ENCODE data around the gene FGF5. TPM values are rescaled to one million over a fixed set of nuclear protein-coding genes. Genes with fewer than 3 reads are reported as not detected.
"Not testable (repeated sequence)": the region's sequence is repeated elsewhere in the genome, so short reads cannot be mapped to it uniquely, and the experiment has no call there.

Gene FGF5
- total RNA-seq, 1 experiment from 2014 or later = not detected

DNA sequence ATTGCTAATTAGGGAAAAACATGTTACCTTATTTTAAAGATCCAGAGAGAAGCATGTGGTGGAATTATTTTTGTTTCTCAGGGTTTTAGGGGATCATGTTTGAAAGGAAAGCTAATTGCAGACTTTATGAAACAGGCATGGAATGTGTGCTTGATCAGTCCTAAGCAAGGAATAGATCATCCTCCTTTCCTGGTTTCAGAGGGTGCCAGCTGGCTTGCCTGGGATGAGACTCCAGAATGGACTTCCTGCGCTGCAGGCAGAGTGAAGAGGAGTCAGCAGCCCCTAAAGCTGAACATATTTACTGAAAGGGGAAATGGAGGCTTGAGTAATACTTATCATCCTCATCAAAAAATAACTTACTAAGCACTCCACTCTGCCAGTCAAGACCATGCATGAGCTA, 13.3 kb downstream of the FGF5 start:
- ATAC-seq = no peak
- ChIA-PET CTCF (no interaction called here), POLR2A (no interaction called here), RAD21 (ENCODE audit: low non-redundant PET in 1 of 2, low total read pairs in 2 of 2, uncharacterized antibody in 2 of 2, unreplicated experiment in 2 of 2) (no interaction called here)
- peaks cover 48% of the 10 kb centered on the region for H3K27me3 ChIP-seq (ENCODE audit: insufficient read depth, low read length)
- no peak overlapping the region for H3K9ac ChIP-seq (ENCODE audit: low read length)
- H3K9me3 ChIP-seq (ENCODE audit: control insufficient read depth in 1 of 2, insufficient read depth in 1 of 2, low read depth in 1 of 2, low read length in 2 of 2) = no peaks in the 10 kb centered on the region
- no peaks in the 10 kb centered on the region for H4K20me1 ChIP-seq (ENCODE audit: insufficient read depth)
- H3K36me3 ChIP-seq (ENCODE audit: control insufficient read depth in 1 of 2, insufficient read depth in 2 of 2, low read length in 2 of 2) = no peaks in the 10 kb centered on the region
- H3K9me2 ChIP-seq (ENCODE audit: insufficient read depth) = no peaks in the 10 kb centered on the region
- no peak overlapping the region for H3K4me2 ChIP-seq (ENCODE audit: low read length)
- intact Hi-C loops (cut with micrococcal nuclease) = no loop called here
- H3K4me3 ChIP-seq (replicated peaks in 1 of 2; ENCODE audit: low read depth in 1 of 2, low read length in 2 of 2) = no peak overlapping the region
- H3K79me2 ChIP-seq (ENCODE audit: insufficient read depth, low read length) = no peaks in the 10 kb centered on the region
- no peak overlapping the region for H2AFZ ChIP-seq (ENCODE audit: low read depth, low read length, poor library complexity, severe bottlenecking)
- TF ChIP-seq SP1 (IDR thresholded peaks at IDR 0.05; ENCODE audit: low read depth) (no peak), EZH2phosphoT487 (IDR thresholded peaks at IDR 0.05; ENCODE audit: borderline replicate concordance) (no peak), POLR2A (IDR thresholded peaks at IDR 0.05; ENCODE audit: borderline replicate concordance, extremely low read depth, insufficient read depth, insufficient read length) (no peak), ZFX (IDR thresholded peaks at IDR 0.05) (no peak), FOSL1 (IDR thresholded peaks at IDR 0.05; ENCODE audit: low read depth) (no peak), SIN3A (IDR thresholded peaks at IDR 0.05; ENCODE audit: low read depth) (no peak), POLR2AphosphoS5 (IDR thresholded peaks at IDR 0.05; ENCODE audit: low read depth, low read length) (no peak), EGR1 (IDR thresholded peaks at IDR 0.05; ENCODE audit: low read depth) (no peak), TCF7L2 (IDR thresholded peaks at IDR 0.05; ENCODE audit: borderline replicate concordance, extremely low read depth, insufficient read depth, insufficient read length) (no peak), YY1 (IDR thresholded peaks at IDR 0.05; ENCODE audit: extremely low read depth, insufficient replicate concordance, low read depth, low read length) (no peak)
- TF ChIP-seq, protein P1, sequence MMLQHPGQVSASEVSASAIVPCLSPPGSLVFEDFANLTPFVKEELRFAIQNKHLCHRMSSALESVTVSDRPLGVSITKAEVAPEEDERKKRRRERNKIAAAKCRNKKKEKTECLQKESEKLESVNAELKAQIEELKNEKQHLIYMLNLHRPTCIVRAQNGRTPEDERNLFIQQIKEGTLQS (IDR thresholded peaks at IDR 0.05) = no peak
- H3K27ac ChIP-seq (ENCODE audit: low read depth, low read length) = no peak overlapping the region
- no peaks in the 10 kb centered on the region for H3K4me1 ChIP-seq (ENCODE audit: control insufficient read depth in 1 of 2, insufficient read depth in 2 of 2, low read length in 2 of 2)
- no peak for DNase-seq (ENCODE audit: low read depth, low spot score)
- BruUV-seq (replicated peaks) = no TSS peak

DNA sequence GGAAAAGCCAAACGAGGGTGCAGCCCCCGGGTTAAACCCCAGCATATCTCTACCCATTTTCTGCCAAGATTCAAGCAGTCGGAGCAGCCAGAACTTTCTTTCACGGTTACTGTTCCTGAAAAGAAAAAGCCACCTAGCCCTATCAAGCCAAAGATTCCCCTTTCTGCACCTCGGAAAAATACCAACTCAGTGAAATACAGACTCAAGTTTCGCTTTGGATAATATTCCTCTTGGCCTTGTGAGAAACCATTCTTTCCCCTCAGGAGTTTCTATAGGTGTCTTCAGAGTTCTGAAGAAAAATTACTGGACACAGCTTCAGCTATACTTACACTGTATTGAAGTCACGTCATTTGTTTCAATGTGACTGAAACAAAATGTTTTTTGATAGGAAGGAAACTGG, 20.0 kb downstream of the FGF5 start:
- ChIA-PET POLR2A (no interaction called here), CTCF (no interaction called here), RAD21 (ENCODE audit: low non-redundant PET in 1 of 2, low total read pairs in 2 of 2, uncharacterized antibody in 2 of 2, unreplicated experiment in 2 of 2) (no interaction called here)
- Histone ChIP-seq H3K27ac (ENCODE audit: low read depth, low read length) (no peak overlapping the region), H3K36me3 (ENCODE audit: control insufficient read depth in 1 of 2, insufficient read depth in 2 of 2, low read length in 2 of 2) (no peaks in the 10 kb centered on the region), H4K20me1 (ENCODE audit: insufficient read depth) (no peaks in the 10 kb centered on the region; the same call in 1 of the 2 replicates), H3K4me2 (ENCODE audit: low read length) (no peak overlapping the region), H3K27me3 (ENCODE audit: insufficient read depth, low read length) (peaks cover 51% of the 10 kb centered on the region), H3K9me2 (ENCODE audit: insufficient read depth) (no peaks in the 10 kb centered on the region), H3K9ac (ENCODE audit: low read length) (no peak overlapping the region), H2AFZ (ENCODE audit: low read depth, low read length, poor library complexity, severe bottlenecking) (no peak overlapping the region), H3K4me1 (ENCODE audit: control insufficient read depth in 1 of 2, insufficient read depth in 2 of 2, low read length in 2 of 2) (no peaks in the 10 kb centered on the region), H3K9me3 (ENCODE audit: control insufficient read depth in 1 of 2, insufficient read depth in 1 of 2, low read depth in 1 of 2, low read length in 2 of 2) (no peaks in the 10 kb centered on the region), H3K79me2 (ENCODE audit: insufficient read depth, low read length) (no peaks in the 10 kb centered on the region), H3K4me3 (replicated peaks in 1 of 2; ENCODE audit: low read depth in 1 of 2, low read length in 2 of 2) (no peak overlapping the region)
- DNase-seq (ENCODE audit: low read depth, low spot score) (no peak), ATAC-seq (no peak)
- TF ChIP-seq CBX3 (IDR thresholded peaks at IDR 0.05; ENCODE audit: low read depth) = no peak
- no peak for TF ChIP-seq SP1 (IDR thresholded peaks at IDR 0.05; ENCODE audit: low read depth)
- TF ChIP-seq SIN3A (IDR thresholded peaks at IDR 0.05; ENCODE audit: low read depth) = no peak
- TF ChIP-seq POLR2A (IDR thresholded peaks at IDR 0.05; ENCODE audit: borderline replicate concordance, extremely low read depth, insufficient read depth, insufficient read length) = no peak
- no peak for TF ChIP-seq RAD21 (IDR thresholded peaks at IDR 0.05; ENCODE audit: low read depth)
- no peak for TF ChIP-seq TCF7L2 (IDR thresholded peaks at IDR 0.05; ENCODE audit: borderline replicate concordance, extremely low read depth, insufficient read depth, insufficient read length)
- no peak for TF ChIP-seq SRF (IDR thresholded peaks at IDR 0.05; ENCODE audit: low read depth)
- TF ChIP-seq, protein P2, sequence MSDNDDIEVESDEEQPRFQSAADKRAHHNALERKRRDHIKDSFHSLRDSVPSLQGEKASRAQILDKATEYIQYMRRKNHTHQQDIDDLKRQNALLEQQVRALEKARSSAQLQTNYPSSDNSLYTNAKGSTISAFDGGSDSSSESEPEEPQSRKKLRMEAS (IDR thresholded peaks at IDR 0.05) = no peak
- no TSS peak for BruUV-seq (replicated peaks)
- intact Hi-C loops (cut with micrococcal nuclease) = no loop called here

DNA sequence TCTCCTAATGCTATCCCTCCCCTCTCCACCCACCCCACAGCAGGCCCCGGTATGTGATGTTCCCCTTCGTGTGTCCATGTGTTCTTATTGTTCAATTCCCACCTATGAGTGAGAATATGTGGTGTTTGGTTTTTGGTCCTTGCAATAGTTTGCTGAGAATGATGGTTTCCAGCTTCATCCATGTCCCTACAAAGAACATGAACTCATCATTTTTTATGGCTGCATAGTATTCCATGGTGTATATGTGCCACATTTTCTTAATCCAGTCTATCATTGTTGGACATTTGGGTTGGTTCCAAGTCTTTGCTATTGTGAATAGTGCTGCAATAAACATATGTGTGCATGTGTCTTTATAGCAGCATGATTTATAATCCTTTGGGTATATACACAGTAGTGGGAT, 24.2 kb downstream of the FGF5 start:
- H3K79me2 ChIP-seq (ENCODE audit: insufficient read depth, low read length); DNase-seq (ENCODE audit: low read depth, low spot score); H2AFZ ChIP-seq (ENCODE audit: low read depth, low read length, poor library complexity, severe bottlenecking); H3K36me3 ChIP-seq (ENCODE audit: control insufficient read depth in 1 of 2, insufficient read depth in 2 of 2, low read length in 2 of 2); RAD21 ChIA-PET (ENCODE audit: low non-redundant PET in 1 of 2, low total read pairs in 2 of 2, uncharacterized antibody in 2 of 2, unreplicated experiment in 2 of 2); H3K9me3 ChIP-seq (ENCODE audit: control insufficient read depth in 1 of 2, insufficient read depth in 1 of 2, low read depth in 1 of 2, low read length in 2 of 2); H3K9ac ChIP-seq (ENCODE audit: low read length); BruUV-seq (replicated peaks); H3K9me2 ChIP-seq (ENCODE audit: insufficient read depth); H3K4me2 ChIP-seq (ENCODE audit: low read length); H4K20me1 ChIP-seq (ENCODE audit: insufficient read depth); POLR2A ChIA-PET; CTCF ChIA-PET; ATAC-seq; H3K4me3 ChIP-seq (replicated peaks in 1 of 2; ENCODE audit: low read depth in 1 of 2, low read length in 2 of 2); intact Hi-C loops (cut with micrococcal nuclease); H3K27ac ChIP-seq (ENCODE audit: low read depth, low read length); H3K4me1 ChIP-seq (ENCODE audit: control insufficient read depth in 1 of 2, insufficient read depth in 2 of 2, low read length in 2 of 2): not testable (repeated sequence)
- peaks cover 50% of the 10 kb centered on the region for H3K27me3 ChIP-seq (ENCODE audit: insufficient read depth, low read length)
